Endodermal cell (in vitro differentiated cells): ENCODE measurements around the gene TTC22. TPM values are rescaled to one million over a fixed set of nuclear protein-coding genes. Genes with fewer than 3 reads are reported as not detected.

Experiments used
- DNase-seq: peaks from one replicate; pipeline ENCODE4 v3.0.0-alpha.2; 2017
- H3K27ac ChIP-seq: 2 replicates; pipeline ENCODE4 v1.5.1; 2013; ENCODE audit warnings: mild to moderate bottlenecking, low read depth, low read length, moderate library complexity
- H3K27me3 ChIP-seq: 2 replicates; pipeline ENCODE4 v1.6.1; 2013; ENCODE audit warnings: mild to moderate bottlenecking, low read length, moderate library complexity; ENCODE audit not compliant: insufficient read depth, control insufficient read depth, poor library complexity, severe bottlenecking
- H3K36me3 ChIP-seq: 2 replicates; pipeline ENCODE4 v1.7.0; 2013; ENCODE audit warnings: mild to moderate bottlenecking, low read length, moderate library complexity; ENCODE audit not compliant: control insufficient read depth, insufficient read depth
- H3K4me1 ChIP-seq: one replicate; pipeline ENCODE4 v1.7.0; 2013; ENCODE audit warnings: low read length; ENCODE audit not compliant: control insufficient read depth, insufficient read depth
- H3K4me3 ChIP-seq: 2 replicates; pipeline ENCODE4 v1.5.1; 2013; ENCODE audit warnings: mild to moderate bottlenecking, low read length, moderate library complexity
- H3K9ac ChIP-seq: 2 replicates; pipeline ENCODE4 v1.6.1; 2013; ENCODE audit warnings: mild to moderate bottlenecking, low read length, moderate library complexity; ENCODE audit not compliant: poor library complexity, severe bottlenecking; ENCODE audit errors: extremely low read depth
- H3K9me3 ChIP-seq: 2 replicates; pipeline ENCODE4 v1.6.1; 2013; ENCODE audit warnings: mild to moderate bottlenecking, low read length, moderate library complexity; ENCODE audit not compliant: control insufficient read depth
- H3K27ac Mint-ChIP-seq: 2 replicates; pipeline ENCODE4 v1.8.0; 2020; ENCODE audit warnings: mixed read lengths
- H3K27me3 Mint-ChIP-seq: 2 replicates; pipeline ENCODE4 v1.8.0; 2021; ENCODE audit warnings: mild to moderate bottlenecking, mixed read lengths; ENCODE audit not compliant: insufficient read depth
- H3K36me3 Mint-ChIP-seq: 2 replicates; pipeline ENCODE4 v1.8.0; 2020; ENCODE audit warnings: low read depth, mixed read lengths
- H3K4me1 Mint-ChIP-seq: 2 replicates; pipeline ENCODE4 v1.8.0; 2020; ENCODE audit warnings: mixed read lengths
- H3K4me3 Mint-ChIP-seq: 2 replicates; pipeline ENCODE4 v1.8.0; 2020; ENCODE audit warnings: mild to moderate bottlenecking, moderate library complexity, mixed read lengths
- H3K9me3 Mint-ChIP-seq: 2 replicates; pipeline ENCODE4 v1.8.0; 2020; ENCODE audit warnings: mild to moderate bottlenecking, mixed read lengths
- CTCF ChIP-seq: fragments of 200-600 bp; sonication (generic); conservative IDR thresholded peaks from 2 replicates; pipeline ENCODE4 v1.5.0; 2021; ENCODE audit warnings: antibody characterized with exemption, mild to moderate bottlenecking
- WGBS, 2 experiments: methylation state at CpG; one replicate each; pipeline versions ENCODE4 v1.1.5 to v1.1.7; 2013; ENCODE audit warnings: missing lambda C conversion rate in 2 of 2, mixed read lengths in 1 of 2; ENCODE audit not compliant: insufficient coverage in 1 of 2, insufficient read length in 1 of 2; 5-methylcytosine and 5-hydroxymethylcytosine counted together
- total RNA-seq, 2 donors: library from RNA; stranded (reverse); fragmentation: NEBNext Ultra II Directional in 1 of 2; extraction: Animal tissue kit (Norgen Biotek cat#: 25700) in 1 of 2; gene quantifications; 2 replicates in 1 of 2; 3 replicates in 1 of 2; pipeline ENCODE4 v1.2.1, GENCODE V29; 2021

Gene TTC22
- total RNA-seq, 2 donors from 2014 or later = 0.44 to 0.53 TPM

GRCh38 chr1:54743416-54744226 is 57.5 kb downstream of the TTC22 start:
- Histone ChIP-seq H3K9ac (no peak overlapping the region), H3K4me3 (no peak overlapping the region), H3K36me3 (peaks cover 31% of the 10 kb centered on the region), H3K4me1 (no peaks in the 10 kb centered on the region), H3K27ac (no peak overlapping the region), H3K27me3 (no peaks in the 10 kb centered on the region), H3K9me3 (no peaks in the 10 kb centered on the region)
- H3K27me3 Mint-ChIP-seq = peaks cover 8% of the 10 kb centered on the region
- 91 to 92% methylated on average over 5 to 12 of the region's 12 CpGs for WGBS, 2 experiments
- no peak overlapping the region for H3K4me3 Mint-ChIP-seq
- peaks cover 37% of the 10 kb centered on the region for H3K36me3 Mint-ChIP-seq
- DNase-seq = no peak
- no peak for TF ChIP-seq CTCF
- H3K4me1 Mint-ChIP-seq = no peaks in the 10 kb centered on the region
- H3K9me3 Mint-ChIP-seq = no peaks in the 10 kb centered on the region
- H3K27ac Mint-ChIP-seq = no peak overlapping the region

GRCh38 chr1:54742282-54742681 is 58.8 kb downstream of the TTC22 start:
- no peak overlapping the region for H3K9ac ChIP-seq

GRCh38 chr1:54741531-54741930 is 59.6 kb downstream of the TTC22 start:
- DNase-seq = no peak
- no peaks in the 10 kb centered on the region for H3K9me3 ChIP-seq
- no peaks in the 10 kb centered on the region for H3K4me1 ChIP-seq
- no peaks in the 10 kb centered on the region for H3K4me1 Mint-ChIP-seq
- TF ChIP-seq CTCF = no peak
- no peak overlapping the region for H3K27ac Mint-ChIP-seq
- WGBS, 2 experiments = 95 to 100% methylated on average over 1 to 4 of the region's 4 CpGs
- H3K9ac ChIP-seq = no peak overlapping the region
- no peak overlapping the region for H3K4me3 Mint-ChIP-seq
- H3K9me3 Mint-ChIP-seq = no peaks in the 10 kb centered on the region
- H3K27me3 Mint-ChIP-seq = no peaks in the 10 kb centered on the region
- H3K4me3 ChIP-seq = no peak overlapping the region
- H3K36me3 Mint-ChIP-seq = peaks cover 53% of the 10 kb centered on the region
- peaks cover 44% of the 10 kb centered on the region for H3K36me3 ChIP-seq
- no peaks in the 10 kb centered on the region for H3K27me3 ChIP-seq
- no peak overlapping the region for H3K27ac ChIP-seq

More at GRCh38 chr1:54742282-54742681, 58.8 kb downstream of the TTC22 start:
- Histone ChIP-seq H3K4me3 (no peak overlapping the region), H3K36me3 (peaks cover 40% of the 10 kb centered on the region), H3K27ac (no peak overlapping the region), H3K27me3 (no peaks in the 10 kb centered on the region), H3K9me3 (no peaks in the 10 kb centered on the region), H3K4me1 (no peaks in the 10 kb centered on the region)
- no peak for TF ChIP-seq CTCF
- no peak for DNase-seq
- H3K36me3 Mint-ChIP-seq = peaks cover 45% of the 10 kb centered on the region
- H3K9me3 Mint-ChIP-seq = no peaks in the 10 kb centered on the region
- H3K27ac Mint-ChIP-seq = no peak overlapping the region
- no peaks in the 10 kb centered on the region for H3K4me1 Mint-ChIP-seq
- H3K27me3 Mint-ChIP-seq = peaks cover under 1% of the 10 kb centered on the region
- no peak overlapping the region for H3K4me3 Mint-ChIP-seq
- 80 to 93% methylated on average over 2 to 4 of the region's 4 CpGs for WGBS, 2 experiments
